GM12878 (cell line): ENCODE data around the gene BORCS6. TPM values are rescaled to one million over a fixed set of nuclear protein-coding genes. Genes with fewer than 3 reads are reported as not detected.

ENCODE experiments used
- ATAC-seq: fragments of 200-7000 bp; cut with Tn5 transposase; 3 replicates; pipeline ENCODE4 v1.9.1; 2020; ENCODE audit warnings: mild to moderate bottlenecking, moderate library complexity
- BruUV-seq: library from RNA; stranded (reverse); fragments of 400-500 nt; replicated peaks from 2 replicates; lab custom pipeline; 2021; lab: Mats Ljungman, UMichigan
- CTCF ChIA-PET: fragments of 300-600 bp; sonication (Branson Sonifier 250); formaldehyde crosslinking; extraction: SDS; loops from one replicate; lab custom pipeline; 2021; ENCODE audit warnings: inconsistent platforms; lab: Yijun Ruan, JAX
- POLR2A ChIA-PET: fragments of 350-600 bp; formaldehyde crosslinking; extraction: SDS; loops from one replicate; lab custom pipeline; 2021; ENCODE audit warnings: inconsistent platforms; lab: Charles Lee
- RAD21 ChIA-PET: fragments of 300-600 bp; sonication (Branson Sonifier 250); formaldehyde crosslinking; loops from one replicate; lab custom pipeline; 2023; ENCODE audit warnings: antibody characterized with exemption; ENCODE audit not compliant: unreplicated experiment; lab: Charles Lee
- SMC1A ChIA-PET: fragments of 300-600 bp; sonication (Branson Sonifier 250); formaldehyde crosslinking; loops from one replicate; lab custom pipeline; 2023; ENCODE audit not compliant: unreplicated experiment, uncharacterized antibody; lab: Charles Lee
- DNase-seq: peaks from one replicate; pipeline ENCODE4 v3.0.0-alpha.2; 2011; ENCODE audit warnings: low read depth, low spot score
- FAIRE-seq: peaks from 3 replicates; lab custom pipeline; 2011; peaks lifted over from hg19 to GRCh38; lab: Jason Lieb, UNC
- H2AFZ ChIP-seq: 2 replicates; pipeline ENCODE4 v1.6.0; 2011; ENCODE audit warnings: low read depth, low read length, control low read depth; ENCODE audit not compliant: control insufficient read depth
- H3K27ac ChIP-seq: 2 replicates; pipeline ENCODE4 v1.5.1; 2011; ENCODE audit warnings: control low read depth; ENCODE audit not compliant: control insufficient read depth, insufficient read depth
- H3K27me3 ChIP-seq, 2 experiments: replicated peaks in 1 of 2; 2 replicates each; pipeline versions ENCODE4 v1.6.0 to v1.6.1; 2011; ENCODE audit warnings: low read length in 1 of 2; ENCODE audit not compliant: control insufficient read depth in 2 of 2, insufficient read depth in 2 of 2
- H3K36me3 ChIP-seq, 2 experiments: 2 replicates each; pipeline ENCODE4 v1.5.1; 2011; ENCODE audit warnings: low read length in 1 of 2; ENCODE audit not compliant: control insufficient read depth in 2 of 2, insufficient read depth in 2 of 2
- H3K4me1 ChIP-seq: 2 replicates; pipeline ENCODE4 v1.6.1; 2011; ENCODE audit warnings: mild to moderate bottlenecking, low read length, moderate library complexity, mixed read lengths; ENCODE audit not compliant: control insufficient read depth, insufficient read depth
- H3K4me2 ChIP-seq: 2 replicates; pipeline ENCODE4 v1.6.0; 2011; ENCODE audit warnings: control low read depth; ENCODE audit not compliant: control insufficient read depth, insufficient read depth
- H3K4me3 ChIP-seq: fragments of 200-600 bp; sonication (generic); 2 replicates; pipeline ENCODE4 v1.5.1; 2016
- H3K79me2 ChIP-seq: 2 replicates; pipeline ENCODE4 v1.6.0; 2011; ENCODE audit warnings: low read length; ENCODE audit not compliant: control insufficient read depth, insufficient read depth
- H3K9ac ChIP-seq: 2 replicates; pipeline ENCODE4 v1.8.0; 2011; ENCODE audit warnings: low read length, control low read depth, mixed read lengths; ENCODE audit not compliant: control insufficient read depth, insufficient read depth
- H3K9me3 ChIP-seq: replicated peaks from 3 replicates; pipeline ENCODE4 v1.5.1; 2011; ENCODE audit warnings: mild to moderate bottlenecking, low read length; ENCODE audit not compliant: control insufficient read depth, insufficient read depth
- H4K20me1 ChIP-seq: 2 replicates; pipeline ENCODE4 v1.6.0; 2011; ENCODE audit not compliant: control insufficient read depth, insufficient read depth
- BHLHE40 ChIP-seq, 2 experiments: fragments of 450-650 bp in 1 of 2; IDR thresholded peaks; 2 replicates each; pipeline ENCODE4 v1.6.1; 2011 to 2017; ENCODE audit warnings: low read depth in 2 of 2, borderline replicate concordance in 1 of 2, improper control_type of control experiment in 1 of 2, low read length in 1 of 2, mild to moderate bottlenecking in 1 of 2
- CHD1 ChIP-seq: IDR thresholded peaks from 2 replicates; pipeline ENCODE4 v1.6.1; 2012; ENCODE audit warnings: low read depth, low read length, improper control_type of control experiment
- MYC ChIP-seq: IDR thresholded peaks from 2 replicates; pipeline ENCODE4 v1.6.1; 2011; ENCODE audit warnings: mild to moderate bottlenecking, low read length, moderate library complexity, inconsistent platforms; ENCODE audit not compliant: insufficient read depth, insufficient replicate concordance, insufficient read length, severe bottlenecking
- NKRF ChIP-seq: fragments of 450-650 bp; conservative IDR thresholded peaks from 2 replicates; pipeline ENCODE4 v1.6.1; 2017; ENCODE audit warnings: mild to moderate bottlenecking, moderate library complexity
- PBX3 ChIP-seq: IDR thresholded peaks from 2 replicates; pipeline ENCODE4 v1.6.1; 2011; ENCODE audit warnings: mild to moderate bottlenecking, low read depth, low read length, moderate library complexity; ENCODE audit not compliant: insufficient replicate concordance
- SKIL ChIP-seq: fragments of 450-650 bp; IDR thresholded peaks from 2 replicates; pipeline ENCODE4 v1.6.1; 2017; ENCODE audit warnings: mild to moderate bottlenecking, low read depth, inconsistent platforms; ENCODE audit not compliant: poor library complexity, severe bottlenecking
- TARDBP ChIP-seq: IDR thresholded peaks from 2 replicates; pipeline ENCODE4 v1.6.1; 2016; ENCODE audit warnings: borderline replicate concordance
- ZNF217 ChIP-seq: fragments of 450-650 bp; IDR thresholded peaks from 2 replicates; pipeline ENCODE4 v1.6.1; 2017; ENCODE audit warnings: antibody characterized with exemption, mild to moderate bottlenecking
- ZNF24 ChIP-seq: fragments of 450-650 bp; IDR thresholded peaks from 2 replicates; pipeline ENCODE4 v1.6.1; 2017; ENCODE audit warnings: antibody characterized with exemption, mild to moderate bottlenecking
- WGBS: methylation state at CpG from one replicate; pipeline ENCODE4 v1.1.6; 2016; ENCODE audit warnings: low lambda C conversion rate; ENCODE audit not compliant: insufficient replicate concordance, insufficient coverage; ENCODE audit errors: missing lambda C conversion rate; 5-methylcytosine and 5-hydroxymethylcytosine counted together
- in situ Hi-C: fragments of 300-500 bp; cut with MboI; formaldehyde crosslinking; loops from 9 replicates; pipeline ENCODE4 v1.14.3; 2018; ENCODE audit warnings: mixed read lengths
- intact Hi-C: fragments of 100-400 bp; cut with micrococcal nuclease; formaldehyde crosslinking; loops from one replicate; pipeline ENCODE4 v1.14.2; 2022; ENCODE audit not compliant: unreplicated experiment
- polyA plus RNA-seq, 11 experiments: library from polyadenylated mRNA; depleted of rRNA in 4 of 11; unstranded in 6 of 11; stranded (reverse) in 5 of 11; fragments of >200 nt; fragmentation: Nextera tagmentation in 4 of 11; fragmentation: Illumina TruSeq in 1 of 11; extraction: Ambion mirVana in 4 of 11; extraction: Trizol in 1 of 11; gene quantifications; 1 replicate in 1 of 11; 2 replicates in 10 of 11; pipeline versions ENCODE4 v1.2.1 to v1.2.3, GENCODE V29; 2011 to 2016; ENCODE audit warnings: inconsistent platforms in 2 of 11, missing spikeins in 2 of 11, low read depth in 1 of 11
- total RNA-seq, 4 experiments: library from RNA; depleted of rRNA in 3 of 4; stranded (reverse); fragments of >200 nt in 3 of 4; fragmentation: Illumina TruSeq in 1 of 4; extraction: Trizol in 1 of 4; gene quantifications; 2 replicates each; pipeline versions ENCODE4 v1.2.1 to v1.2.3, GENCODE V29; 2013 to 2021
- TF ChIP-seq, protein P1 (sequence below): fragments of 450-650 bp; IDR thresholded peaks from 2 replicates; pipeline ENCODE4 v1.6.1; 2017; ENCODE audit warnings: low read depth, mild to moderate bottlenecking, moderate library complexity

BORCS6 gene
- total and polyA plus RNA-seq, 10 of the 15 experiments (the other 5 are each of a cell fraction or from before 2014, with no cell fraction given), result 0.37 to 14.1 (median 6.7) TPM

DNA sequence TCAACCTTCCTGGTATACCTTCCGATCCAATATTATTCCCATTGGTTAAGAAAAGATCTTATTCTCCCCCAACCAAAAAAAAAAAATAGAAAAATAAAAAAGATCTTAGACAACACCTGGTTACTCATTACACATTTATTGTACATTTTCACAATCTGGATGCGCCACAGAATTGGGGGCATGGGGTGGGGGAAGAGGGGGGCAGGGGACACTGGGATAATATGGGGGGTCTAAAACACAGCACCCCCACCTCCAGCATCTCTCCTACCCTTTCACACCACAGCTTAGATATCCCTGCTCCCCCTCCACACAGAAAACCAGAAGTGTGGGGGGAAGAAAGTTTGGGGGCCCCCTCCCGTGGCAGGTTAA lies 31.0 kb downstream of the BORCS6 start:
- BruUV-seq, result no TSS peak
- no peaks in the 10 kb centered on the region for H3K27me3 ChIP-seq
- peaks cover 30% of the 10 kb centered on the region for H3K4me1 ChIP-seq
- ChIA-PET RAD21 (interaction anchor here (0.7 to 2.4 kb wide), 10 partner anchors 15 to 141 kb away, joined by 3 to 16 read pairs (median 4); partner anchors contain the start of gene HES7), POLR2A (interaction anchor here (1.1 to 7.5 kb wide), 4 partner anchors 21 to 64 kb away, joined by 5 to 71 read pairs (median 8); partner anchors contain the start of gene BORCS6), SMC1A (interaction anchor here (0.9 to 5.1 kb wide), 9 partner anchors 20 to 101 kb away, joined by 3 to 42 read pairs (median 6); partner anchors contain the start of genes ALOXE3 and HES7), CTCF (interaction anchor here (0.7 to 5.3 kb wide), 17 partner anchors 8 to 142 kb away, joined by 3 to 46 read pairs (median 6); partner anchors contain the start of genes ALOXE3 and HES7)
- H4K20me1 ChIP-seq, result no peaks in the 10 kb centered on the region
- no peak overlapping the region for H2AFZ ChIP-seq
- no peak overlapping the region for H3K4me2 ChIP-seq
- H3K79me2 ChIP-seq, result peaks cover 26% of the 10 kb centered on the region
- no peak for TF ChIP-seq BHLHE40 (IDR thresholded peaks at IDR 0.05; ENCODE audit: borderline replicate concordance in 1 of 2, low read depth in 2 of 2, low read length in 1 of 2)
- no peak for TF ChIP-seq ZNF24
- no peak for TF ChIP-seq PBX3
- TF ChIP-seq MYC, result no peak
- no peak for TF ChIP-seq NKRF
- no peak for TF ChIP-seq CHD1
- TF ChIP-seq ZNF217, result no peak
- no peak for TF ChIP-seq TARDBP
- TF ChIP-seq, protein P1, sequence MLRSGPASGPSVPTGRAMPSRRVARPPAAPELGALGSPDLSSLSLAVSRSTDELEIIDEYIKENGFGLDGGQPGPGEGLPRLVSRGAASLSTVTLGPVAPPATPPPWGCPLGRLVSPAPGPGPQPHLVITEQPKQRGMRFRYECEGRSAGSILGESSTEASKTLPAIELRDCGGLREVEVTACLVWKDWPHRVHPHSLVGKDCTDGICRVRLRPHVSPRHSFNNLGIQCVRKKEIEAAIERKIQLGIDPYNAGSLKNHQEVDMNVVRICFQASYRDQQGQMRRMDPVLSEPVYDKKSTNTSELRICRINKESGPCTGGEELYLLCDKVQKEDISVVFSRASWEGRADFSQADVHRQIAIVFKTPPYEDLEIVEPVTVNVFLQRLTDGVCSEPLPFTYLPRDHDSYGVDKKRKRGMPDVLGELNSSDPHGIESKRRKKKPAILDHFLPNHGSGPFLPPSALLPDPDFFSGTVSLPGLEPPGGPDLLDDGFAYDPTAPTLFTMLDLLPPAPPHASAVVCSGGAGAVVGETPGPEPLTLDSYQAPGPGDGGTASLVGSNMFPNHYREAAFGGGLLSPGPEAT, result no peak
- no peak for TF ChIP-seq SKIL
- no peak overlapping the region for H3K4me3 ChIP-seq
- H3K9ac ChIP-seq, result no peak overlapping the region
- H3K27ac ChIP-seq, result no peak overlapping the region
- ATAC-seq (no peak), FAIRE-seq (no peak), DNase-seq (no peak)
- peaks cover 0 to 5% of the 10 kb centered on the region in 2 experiments; a peak in 1 of 4 replicates for H3K36me3 ChIP-seq
- H3K9me3 ChIP-seq, result no peaks in the 10 kb centered on the region
- intact Hi-C loops, result no loop called here
- WGBS, result 22% methylated on average over 2 of the region's 3 CpGs
- in situ Hi-C loops, result no loop called here
